ENCODE measurements around the gene RAB5IF. TPM values are rescaled to one million over a fixed set of nuclear protein-coding genes. Genes with fewer than 3 reads are reported as not detected.
A peak's percentile ranks its signal among the peaks of the same experiment; 100 is the strongest.

RAB5IF gene
- total and polyA plus RNA-seq, 2 of the 13 experiments (the other 11 are each of a cell fraction or from before 2014, with no cell fraction given) = 261 to 305 TPM

GRCh38 chr20:36624068-36624943 lies 18.7 kb downstream of the RAB5IF start (continued):
- TF ChIP-seq ADNP (CRISPR knock-in tag; IDR thresholded peaks at IDR 0.05) (no peak), SALL1 (CRISPR knock-in tag; IDR thresholded peaks at IDR 0.05) (peak; percentile 10; the same call in 1 of the 2 replicates), HDAC6 (IDR thresholded peaks at IDR 0.05; ENCODE audit: low read depth, low read length) (no peak), ZNF292 (CRISPR knock-in tag; IDR thresholded peaks at IDR 0.05; ENCODE audit: borderline replicate concordance, low read depth) (peak; percentile 78; the same call in 1 of the 2 replicates), ZNF20 (CRISPR knock-in tag; IDR thresholded peaks at IDR 0.05) (no peak), ZC3H4 (CRISPR knock-in tag; IDR thresholded peaks at IDR 0.05; ENCODE audit: borderline replicate concordance) (0 out of 2 replicates have a peak, but pooled peaks have one; percentile 24), MAFF (IDR thresholded peaks at IDR 0.05; ENCODE audit: low read depth, low read length) (no peak), THRA (CRISPR knock-in tag; IDR thresholded peaks at IDR 0.05; ENCODE audit: borderline replicate concordance) (peak; percentile 17; the same call in 1 of the 2 replicates), ZNF276 (CRISPR knock-in tag; IDR thresholded peaks at IDR 0.05; ENCODE audit: low read depth) (no peak), KLF16 (CRISPR knock-in tag; IDR thresholded peaks at IDR 0.05) (peak in 1 of 2 experiments; percentile 13; a peak in 1 of 4 replicates), TSC22D2 (CRISPR knock-in tag; IDR thresholded peaks at IDR 0.05; ENCODE audit: borderline replicate concordance) (peak; percentile 67; the same call in 1 of the 2 replicates), NFATC3 (CRISPR knock-in tag; IDR thresholded peaks at IDR 0.05) (no peak), ZFP36L2 (CRISPR knock-in tag; IDR thresholded peaks at IDR 0.05) (no peak), ZNF33B (CRISPR knock-in tag; IDR thresholded peaks at IDR 0.05) (0 out of 2 replicates have a peak, but pooled peaks have one; percentile 37), GPN1 (CRISPR knock-in tag; IDR thresholded peaks at IDR 0.05; ENCODE audit: borderline replicate concordance) (no peak), NCOR1 (IDR thresholded peaks at IDR 0.05; ENCODE audit: borderline replicate concordance, low read length) (no peak)
- TF ChIP-seq, protein P1, sequence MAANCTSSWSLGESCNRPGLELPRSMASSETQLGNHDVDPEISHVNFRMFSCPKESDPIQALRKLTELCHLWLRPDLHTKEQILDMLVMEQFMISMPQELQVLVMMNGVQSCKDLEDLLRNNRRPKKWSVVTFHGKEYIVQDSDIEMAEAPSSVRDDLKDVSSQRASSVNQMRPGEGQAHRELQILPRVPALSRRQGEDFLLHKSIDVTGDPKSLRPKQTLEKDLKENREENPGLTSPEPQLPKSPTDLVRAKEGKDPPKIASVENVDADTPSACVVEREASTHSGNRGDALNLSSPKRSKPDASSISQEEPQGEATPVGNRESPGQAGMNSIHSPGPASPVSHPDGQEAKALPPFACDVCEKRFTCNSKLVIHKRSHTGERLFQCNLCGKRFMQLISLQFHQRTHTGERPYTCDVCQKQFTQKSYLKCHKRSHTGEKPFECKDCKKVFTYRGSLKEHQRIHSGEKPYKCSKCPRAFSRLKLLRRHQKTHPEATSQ (CRISPR knock-in tag; IDR thresholded peaks at IDR 0.05; ENCODE audit: borderline replicate concordance) = no peak
- TF ChIP-seq, protein P2, sequence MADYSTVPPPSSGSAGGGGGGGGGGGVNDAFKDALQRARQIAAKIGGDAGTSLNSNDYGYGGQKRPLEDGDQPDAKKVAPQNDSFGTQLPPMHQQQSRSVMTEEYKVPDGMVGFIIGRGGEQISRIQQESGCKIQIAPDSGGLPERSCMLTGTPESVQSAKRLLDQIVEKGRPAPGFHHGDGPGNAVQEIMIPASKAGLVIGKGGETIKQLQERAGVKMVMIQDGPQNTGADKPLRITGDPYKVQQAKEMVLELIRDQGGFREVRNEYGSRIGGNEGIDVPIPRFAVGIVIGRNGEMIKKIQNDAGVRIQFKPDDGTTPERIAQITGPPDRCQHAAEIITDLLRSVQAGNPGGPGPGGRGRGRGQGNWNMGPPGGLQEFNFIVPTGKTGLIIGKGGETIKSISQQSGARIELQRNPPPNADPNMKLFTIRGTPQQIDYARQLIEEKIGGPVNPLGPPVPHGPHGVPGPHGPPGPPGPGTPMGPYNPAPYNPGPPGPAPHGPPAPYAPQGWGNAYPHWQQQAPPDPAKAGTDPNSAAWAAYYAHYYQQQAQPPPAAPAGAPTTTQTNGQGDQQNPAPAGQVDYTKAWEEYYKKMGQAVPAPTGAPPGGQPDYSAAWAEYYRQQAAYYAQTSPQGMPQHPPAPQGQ (CRISPR knock-in tag; IDR thresholded peaks at IDR 0.05; ENCODE audit: borderline replicate concordance) = no peak

Measured in HepG2 (cell line).